ENCODE results near the gene MED7.

DNA sequence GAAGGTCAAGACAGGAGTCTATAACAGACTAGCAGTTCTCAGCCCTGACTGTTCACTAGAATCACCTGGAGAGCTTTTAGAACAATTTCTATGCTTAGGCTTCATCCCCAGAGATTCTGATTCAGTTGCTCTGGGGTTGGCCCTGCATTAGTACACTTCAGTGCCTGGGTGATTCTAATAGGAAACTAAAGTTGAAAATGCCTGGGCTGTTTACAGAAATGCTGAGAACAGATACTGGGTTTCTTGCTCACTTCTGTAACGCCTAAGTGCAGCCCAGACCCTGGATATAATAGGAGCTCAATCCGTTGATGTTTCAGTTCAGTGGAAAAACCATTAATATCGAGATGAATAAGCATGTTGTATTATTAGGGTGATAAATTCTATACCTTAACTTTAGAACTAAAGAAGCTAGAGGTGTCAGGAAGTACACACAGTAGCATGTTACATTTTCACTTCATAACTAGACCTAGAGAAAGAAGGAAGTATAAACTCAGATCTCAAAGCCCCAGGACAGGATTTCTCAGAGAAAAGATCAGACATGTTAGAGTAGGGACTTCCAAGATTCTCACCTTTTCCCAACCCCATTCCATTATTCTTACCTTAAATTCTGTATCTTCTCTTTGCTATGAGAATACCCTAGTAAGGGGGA lies 54.2 kb downstream of the MED7 start:
- no peak for TF ChIP-seq POLR2A (IDR thresholded peaks at IDR 0.05)
- TF ChIP-seq, protein P1, sequence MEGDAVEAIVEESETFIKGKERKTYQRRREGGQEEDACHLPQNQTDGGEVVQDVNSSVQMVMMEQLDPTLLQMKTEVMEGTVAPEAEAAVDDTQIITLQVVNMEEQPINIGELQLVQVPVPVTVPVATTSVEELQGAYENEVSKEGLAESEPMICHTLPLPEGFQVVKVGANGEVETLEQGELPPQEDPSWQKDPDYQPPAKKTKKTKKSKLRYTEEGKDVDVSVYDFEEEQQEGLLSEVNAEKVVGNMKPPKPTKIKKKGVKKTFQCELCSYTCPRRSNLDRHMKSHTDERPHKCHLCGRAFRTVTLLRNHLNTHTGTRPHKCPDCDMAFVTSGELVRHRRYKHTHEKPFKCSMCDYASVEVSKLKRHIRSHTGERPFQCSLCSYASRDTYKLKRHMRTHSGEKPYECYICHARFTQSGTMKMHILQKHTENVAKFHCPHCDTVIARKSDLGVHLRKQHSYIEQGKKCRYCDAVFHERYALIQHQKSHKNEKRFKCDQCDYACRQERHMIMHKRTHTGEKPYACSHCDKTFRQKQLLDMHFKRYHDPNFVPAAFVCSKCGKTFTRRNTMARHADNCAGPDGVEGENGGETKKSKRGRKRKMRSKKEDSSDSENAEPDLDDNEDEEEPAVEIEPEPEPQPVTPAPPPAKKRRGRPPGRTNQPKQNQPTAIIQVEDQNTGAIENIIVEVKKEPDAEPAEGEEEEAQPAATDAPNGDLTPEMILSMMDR (IDR thresholded peaks at IDR 0.05) = no peak

All from right lobe of liver (tissue), 4 donors.